Activated CD4-positive, alpha-beta T cell treated with anti-CD3 and anti-CD28 coated beads, Interleukin-2, amount 50 U/mL, for 24 hours (primary cell): Measurements from ENCODE around the gene IFNG-AS1.

ENCODE experiments used
- DNase-seq, 2 donors: peaks; one replicate each; pipeline ENCODE4 v3.0.0-alpha.2; 2020; ENCODE audit warnings: low read depth in 1 of 2, low spot score in 1 of 2

IFNG-AS1 gene

GRCh38 chr12:67993143-67993542 is 3.9 kb downstream of the IFNG-AS1 start:
- DNase-seq = no peak

- DNase-seq = no peak
Measured at GRCh38 chr12:67994046-67994445, 4.8 kb downstream of the IFNG-AS1 start.

- DNase-seq = no peak
Measured at GRCh38 chr12:67996347-67996746, 7.1 kb downstream of the IFNG-AS1 start.

- DNase-seq = no peak
Measured at GRCh38 chr12:67998379-67998778, 9.1 kb downstream of the IFNG-AS1 start.

GRCh38 chr12:67999244-67999643 is 10.0 kb downstream of the IFNG-AS1 start:
- DNase-seq = no peak

GRCh38 chr12:68001486-68002466 is 12.5 kb downstream of the IFNG-AS1 start:
- DNase-seq = no peak

- DNase-seq = no peak
Measured at GRCh38 chr12:68003777-68004176, 14.5 kb downstream of the IFNG-AS1 start.

- no peak for DNase-seq
Measured at GRCh38 chr12:68007033-68007432, 17.8 kb downstream of the IFNG-AS1 start.

GRCh38 chr12:68007466-68007865 is 18.2 kb downstream of the IFNG-AS1 start:
- DNase-seq = no peak

- DNase-seq = no peak
Measured at GRCh38 chr12:68011206-68011881, 22.1 kb downstream of the IFNG-AS1 start.

- DNase-seq = no peak
Measured at GRCh38 chr12:68011882-68012207, 22.6 kb downstream of the IFNG-AS1 start.

GRCh38 chr12:68012712-68013111 is 23.5 kb downstream of the IFNG-AS1 start:
- DNase-seq = no peak

- no peak for DNase-seq
Measured at GRCh38 chr12:68013181-68013580, 23.9 kb downstream of the IFNG-AS1 start.

GRCh38 chr12:68016136-68016535 is 26.9 kb downstream of the IFNG-AS1 start:
- no peak for DNase-seq

- no peak for DNase-seq
Measured at GRCh38 chr12:68018315-68018714, 29.1 kb downstream of the IFNG-AS1 start.

- no peak for DNase-seq
Measured at GRCh38 chr12:68020049-68020448, 30.8 kb downstream of the IFNG-AS1 start.

- no peak for DNase-seq
Measured at GRCh38 chr12:68020699-68021098, 31.5 kb downstream of the IFNG-AS1 start.

- DNase-seq = no peak
Measured at GRCh38 chr12:68028647-68029046, 39.4 kb downstream of the IFNG-AS1 start.

GRCh38 chr12:68030248-68030647 is 41.0 kb downstream of the IFNG-AS1 start:
- DNase-seq = no peak

GRCh38 chr12:68031174-68031573 is 41.9 kb downstream of the IFNG-AS1 start:
- DNase-seq = no peak

- no peak for DNase-seq
Measured at GRCh38 chr12:68031881-68032739, 42.9 kb downstream of the IFNG-AS1 start.
